ENCODE measurements around the gene LDLRAD3. TPM values are rescaled to one million over a fixed set of nuclear protein-coding genes. Genes with fewer than 3 reads are reported as not detected.

Gene LDLRAD3
- polyA plus RNA-seq, 1 of the 3 experiments (the other 2 are of a cell fraction) = 10.6 TPM

GRCh38 chr11:36046932-36047331, 103.1 kb downstream of the LDLRAD3 start:
- no peak for DNase-seq
- CTCF ChIA-PET = interaction anchor here (0.9 to 2.2 kb wide), 3 partner anchors 10 to 225 kb away, joined by 4 to 7 read pairs (median 6); no protein-coding TSS in a partner anchor
- H3K4me1 ChIP-seq (ENCODE audit: control insufficient read depth in 1 of 2, insufficient read depth in 2 of 2, low read depth in 1 of 2, low read length in 1 of 2) = peaks cover 0 to 14% of the 10 kb centered on the region in 2 experiments; a peak in 2 of 4 replicates
- H4K20me1 ChIP-seq (ENCODE audit: insufficient read depth) = no peaks in the 10 kb centered on the region
- no peaks in the 10 kb centered on the region for H3K9me2 ChIP-seq
- WGBS (ENCODE audit: low lambda C conversion rate) = 89% methylated on average over 1 of the region's 1 CpG
- no peaks in the 10 kb centered on the region for H3K27me3 ChIP-seq (ENCODE audit: insufficient read depth)
- no peak overlapping the region for H3K27ac ChIP-seq (ENCODE audit: low read depth in 2 of 2, low read length in 1 of 2)
- H3K36me3 ChIP-seq (replicated peaks in 1 of 2; ENCODE audit: control insufficient read depth in 1 of 2, insufficient read depth in 2 of 2, low read length in 1 of 2) = no peaks in the 10 kb centered on the region
- TF ChIP-seq SMC3 (IDR thresholded peaks at IDR 0.05; ENCODE audit: low read depth, low read length) = no peak
- no peak for TF ChIP-seq USF2 (IDR thresholded peaks at IDR 0.05; ENCODE audit: borderline replicate concordance, low read depth, low read length)
- no peak for TF ChIP-seq TAF1 (IDR thresholded peaks at IDR 0.05; ENCODE audit: borderline replicate concordance, low read depth, low read length)
- TF ChIP-seq FOXJ3 (CRISPR knock-in tag; IDR thresholded peaks at IDR 0.05) = no peak
- TF ChIP-seq RAD21 (IDR thresholded peaks at IDR 0.05; ENCODE audit: low read length) = no peak
- TF ChIP-seq RCOR1 (IDR thresholded peaks at IDR 0.05; ENCODE audit: low read length) = no peak
- TF ChIP-seq REST (IDR thresholded peaks at IDR 0.05; ENCODE audit: low read depth, low read length) = no peak
- TF ChIP-seq SIN3A (IDR thresholded peaks at IDR 0.05; ENCODE audit: borderline replicate concordance, low read depth, low read length) = no peak
- no peak for TF ChIP-seq POLR2AphosphoS5 (IDR thresholded peaks at IDR 0.05; ENCODE audit: low read depth, low read length)
- no peak for TF ChIP-seq TEAD4 (IDR thresholded peaks at IDR 0.05; ENCODE audit: borderline replicate concordance, insufficient read depth)
- TF ChIP-seq EP300 (IDR thresholded peaks at IDR 0.05; ENCODE audit: borderline replicate concordance in 1 of 2, low read depth in 1 of 2, low read length in 1 of 2) = no peak
- no peak for TF ChIP-seq NRF1 (IDR thresholded peaks at IDR 0.05; ENCODE audit: low read depth, low read length)
- TF ChIP-seq RFX5 (IDR thresholded peaks at IDR 0.05; ENCODE audit: low read length) = no peak
- no peak for TF ChIP-seq GABPA (IDR thresholded peaks at IDR 0.05; ENCODE audit: low read depth)
- TF ChIP-seq IRF3 (IDR thresholded peaks at IDR 0.05; ENCODE audit: low read depth, low read length) = no peak
- TF ChIP-seq USF1 (IDR thresholded peaks at IDR 0.05; ENCODE audit: borderline replicate concordance, low read depth) = no peak
- no peak for TF ChIP-seq MEF2A (IDR thresholded peaks at IDR 0.05; ENCODE audit: borderline replicate concordance, low read depth)
- no peak overlapping the region for H2AFZ ChIP-seq (ENCODE audit: low read depth)
- H3K9me3 ChIP-seq = no peaks in the 10 kb centered on the region
- no peaks in the 10 kb centered on the region for H3F3A ChIP-seq (replicated peaks; ENCODE audit: insufficient read depth)
- H3K4me2 ChIP-seq = no peak overlapping the region
- POLR2A ChIA-PET = interaction anchor here (0.5 kb wide), 1 partner anchor 195 kb away, joined by 3 read pairs; no protein-coding TSS in a partner anchor
- no peak overlapping the region for H3K9ac ChIP-seq
- H3K79me2 ChIP-seq (ENCODE audit: insufficient read depth) = no peaks in the 10 kb centered on the region
- no peak overlapping the region for H3K4me3 ChIP-seq (ENCODE audit: low read depth in 2 of 2, low read length in 1 of 2)

All from SK-N-SH (cell line).